ENCODE results near the gene SLC16A7. TPM values are rescaled to one million over a fixed set of nuclear protein-coding genes. Genes with fewer than 3 reads are reported as not detected.

Gene SLC16A7
- total RNA-seq, 3 donors from 2014 or later (not counting 1 experiment from before 2014, with no cell fraction given), result 42.4 to 46.9 (median 43.2) TPM

DNA sequence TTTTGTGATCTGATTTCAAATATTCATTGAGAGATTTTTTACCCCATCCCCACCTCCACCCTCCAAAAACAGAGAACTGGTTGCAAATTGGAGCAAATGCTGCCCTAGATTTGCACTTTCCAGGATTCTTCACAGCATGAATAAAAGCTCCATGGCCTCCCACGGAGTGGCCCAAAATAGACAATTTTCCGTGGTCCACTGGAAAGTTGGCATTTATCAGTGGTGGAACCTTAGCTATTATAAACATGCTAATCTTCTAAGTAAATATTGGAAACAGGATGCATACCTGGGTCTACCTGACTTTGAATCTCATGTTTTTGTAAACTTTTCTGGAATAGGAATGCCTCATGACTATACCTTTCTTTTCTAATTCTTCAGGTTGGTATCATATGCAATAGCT lies 123.9 kb downstream of the SLC16A7 start:
- intact Hi-C loops (cut with micrococcal nuclease), result no loop called here

DNA sequence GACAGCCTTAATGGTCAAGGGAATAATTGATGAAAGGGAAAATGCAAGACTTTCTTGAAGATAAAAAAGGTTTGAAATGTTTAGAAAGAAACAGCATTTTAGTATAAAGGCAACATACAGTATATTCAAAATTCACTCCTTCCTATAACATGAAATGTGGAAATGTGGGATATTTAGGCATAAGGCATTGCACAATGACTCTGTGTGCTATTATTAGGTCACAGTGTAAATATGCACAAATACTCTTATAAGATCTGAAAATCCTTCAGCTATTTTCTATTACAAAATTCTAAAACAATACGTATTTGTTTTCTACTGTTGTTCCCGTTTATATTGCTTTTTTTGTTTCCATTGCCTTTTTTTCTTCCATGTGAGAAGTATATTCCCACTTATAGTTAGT lies 127.7 kb downstream of the SLC16A7 start:
- Histone ChIP-seq H3K4me3 (ENCODE audit: low read length) (no peak overlapping the region), H3K4me1 (ENCODE audit: control insufficient read depth, insufficient read depth, low read length) (no peaks in the 10 kb centered on the region), H3K27me3 (ENCODE audit: control insufficient read depth, insufficient read depth, low read length) (no peaks in the 10 kb centered on the region), H3K36me3 (ENCODE audit: control insufficient read depth, insufficient read depth, low read length) (no peaks in the 10 kb centered on the region), H3K9me3 (ENCODE audit: control insufficient read depth, insufficient read depth, low read length) (no peaks in the 10 kb centered on the region), H3K27ac (ENCODE audit: low read length) (no peak overlapping the region)
- intact Hi-C loops (cut with micrococcal nuclease), result no loop called here
- no CpG with 5 or more reads among the region's 2 CpGs for WGBS (ENCODE audit: insufficient coverage)
- no peak for ATAC-seq
- no peaks in the 10 kb centered on the region for H3K27me3 Mint-ChIP-seq (ENCODE audit: low read depth in 2 of 2)
- peaks cover 12 to 15% of the 10 kb centered on the region in 2 donors for H3K4me1 Mint-ChIP-seq
- H3K27ac Mint-ChIP-seq, result no peak overlapping the region
- TF ChIP-seq, protein P1, sequence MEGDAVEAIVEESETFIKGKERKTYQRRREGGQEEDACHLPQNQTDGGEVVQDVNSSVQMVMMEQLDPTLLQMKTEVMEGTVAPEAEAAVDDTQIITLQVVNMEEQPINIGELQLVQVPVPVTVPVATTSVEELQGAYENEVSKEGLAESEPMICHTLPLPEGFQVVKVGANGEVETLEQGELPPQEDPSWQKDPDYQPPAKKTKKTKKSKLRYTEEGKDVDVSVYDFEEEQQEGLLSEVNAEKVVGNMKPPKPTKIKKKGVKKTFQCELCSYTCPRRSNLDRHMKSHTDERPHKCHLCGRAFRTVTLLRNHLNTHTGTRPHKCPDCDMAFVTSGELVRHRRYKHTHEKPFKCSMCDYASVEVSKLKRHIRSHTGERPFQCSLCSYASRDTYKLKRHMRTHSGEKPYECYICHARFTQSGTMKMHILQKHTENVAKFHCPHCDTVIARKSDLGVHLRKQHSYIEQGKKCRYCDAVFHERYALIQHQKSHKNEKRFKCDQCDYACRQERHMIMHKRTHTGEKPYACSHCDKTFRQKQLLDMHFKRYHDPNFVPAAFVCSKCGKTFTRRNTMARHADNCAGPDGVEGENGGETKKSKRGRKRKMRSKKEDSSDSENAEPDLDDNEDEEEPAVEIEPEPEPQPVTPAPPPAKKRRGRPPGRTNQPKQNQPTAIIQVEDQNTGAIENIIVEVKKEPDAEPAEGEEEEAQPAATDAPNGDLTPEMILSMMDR (IDR thresholded peaks at IDR 0.05), result no peak
- H3K4me3 Mint-ChIP-seq, result no peak overlapping the region
- H3K9me3 Mint-ChIP-seq, result no peaks in the 10 kb centered on the region
- H3K36me3 Mint-ChIP-seq, result no peaks in the 10 kb centered on the region
- DNase-seq, result no peak

More for the DNA sequence above, 123.9 kb downstream of the SLC16A7 start:
- no peaks in the 10 kb centered on the region for H3K27me3 Mint-ChIP-seq (ENCODE audit: low read depth in 2 of 2)
- Histone ChIP-seq H3K27me3 (ENCODE audit: control insufficient read depth, insufficient read depth, low read length) (no peaks in the 10 kb centered on the region), H3K4me1 (ENCODE audit: control insufficient read depth, insufficient read depth, low read length) (no peaks in the 10 kb centered on the region), H3K36me3 (ENCODE audit: control insufficient read depth, insufficient read depth, low read length) (no peaks in the 10 kb centered on the region), H3K4me3 (ENCODE audit: low read length) (no peak overlapping the region), H3K9me3 (ENCODE audit: control insufficient read depth, insufficient read depth, low read length) (no peaks in the 10 kb centered on the region), H3K27ac (ENCODE audit: low read length) (no peak overlapping the region)
- TF ChIP-seq, protein P1 (IDR thresholded peaks at IDR 0.05), result no peak
- H3K4me1 Mint-ChIP-seq, result peaks cover 11 to 14% of the 10 kb centered on the region in 2 donors
- H3K4me3 Mint-ChIP-seq, result no peak overlapping the region
- ATAC-seq (no peak), DNase-seq (no peak)
- no peaks in the 10 kb centered on the region for H3K9me3 Mint-ChIP-seq
- 100% methylated on average over 2 of the region's 2 CpGs for WGBS (ENCODE audit: insufficient coverage)
- H3K27ac Mint-ChIP-seq, result no peak overlapping the region
- no peaks in the 10 kb centered on the region for H3K36me3 Mint-ChIP-seq

DNA sequence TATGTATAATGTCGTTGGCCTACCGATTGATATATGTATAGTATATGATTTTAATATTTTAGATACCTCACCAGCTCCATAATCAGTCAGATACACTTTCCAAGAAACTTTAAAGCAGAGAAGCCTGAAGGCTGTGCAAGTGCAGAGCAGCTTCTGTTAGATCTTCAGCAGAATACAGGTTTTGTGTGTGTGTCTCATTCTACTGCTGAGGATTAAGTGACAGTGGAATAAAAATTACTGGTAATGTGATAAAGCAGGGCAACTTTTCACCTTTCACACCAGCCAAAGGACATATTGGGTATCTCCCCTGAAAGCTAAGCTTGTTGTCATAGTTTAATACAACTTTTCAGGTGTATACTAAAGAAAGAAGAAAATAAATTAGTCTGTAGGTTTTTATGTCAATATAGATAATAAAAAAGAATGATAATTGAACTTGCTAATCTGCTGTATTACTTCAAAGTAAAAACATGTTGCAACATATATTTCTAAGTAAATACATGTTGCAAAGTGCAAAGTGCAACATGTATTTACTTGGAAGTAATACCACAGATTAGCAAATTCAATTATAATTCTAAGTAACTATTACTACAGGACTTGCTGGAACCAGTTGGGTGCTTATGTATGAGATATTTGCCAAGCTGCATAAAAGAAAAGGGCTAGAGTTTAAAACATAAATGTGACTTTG lies 128.3 kb downstream of the SLC16A7 start:
- Histone ChIP-seq H3K27ac (ENCODE audit: low read length) (no peak overlapping the region), H3K4me1 (ENCODE audit: control insufficient read depth, insufficient read depth, low read length) (no peaks in the 10 kb centered on the region), H3K4me3 (ENCODE audit: low read length) (no peak overlapping the region), H3K36me3 (ENCODE audit: control insufficient read depth, insufficient read depth, low read length) (no peaks in the 10 kb centered on the region), H3K9me3 (ENCODE audit: control insufficient read depth, insufficient read depth, low read length) (no peaks in the 10 kb centered on the region), H3K27me3 (ENCODE audit: control insufficient read depth, insufficient read depth, low read length) (no peaks in the 10 kb centered on the region)
- TF ChIP-seq, protein P1 (IDR thresholded peaks at IDR 0.05), result no peak
- Mint-ChIP-seq H3K9me3 (no peaks in the 10 kb centered on the region), H3K27me3 (ENCODE audit: low read depth in 2 of 2) (no peaks in the 10 kb centered on the region), H3K4me3 (no peak overlapping the region), H3K27ac (no peak overlapping the region), H3K4me1 (peaks cover 10 to 12% of the 10 kb centered on the region in 2 donors), H3K36me3 (no peaks in the 10 kb centered on the region)
- no CpG with 5 or more reads among the region's 2 CpGs for WGBS (ENCODE audit: insufficient coverage)
- DNase-seq (no peak), ATAC-seq (no peak)
- intact Hi-C loops (cut with micrococcal nuclease), result no loop called here

DNA sequence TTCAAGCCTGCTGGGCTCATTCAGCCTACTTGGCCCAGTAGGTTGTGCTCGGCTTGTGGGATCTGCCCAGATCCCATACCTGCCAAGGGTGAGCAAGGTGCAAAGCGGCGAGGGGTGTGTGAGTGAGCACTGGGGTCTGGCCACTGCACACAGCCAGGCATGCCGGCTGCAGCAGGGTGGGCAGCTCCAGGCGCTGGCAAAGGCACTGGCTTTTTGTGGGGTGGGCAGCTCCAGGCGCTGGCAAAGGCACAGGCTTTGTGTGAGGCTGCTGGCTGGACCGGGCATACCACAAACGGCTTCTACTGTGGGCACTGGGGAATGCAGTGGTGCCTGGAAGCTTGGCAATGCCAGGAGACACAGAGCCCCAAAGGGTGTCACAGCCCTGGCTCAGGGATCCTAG lies 137.4 kb downstream of the SLC16A7 start:
- no peaks in the 10 kb centered on the region for H3K9me3 ChIP-seq (ENCODE audit: control insufficient read depth, insufficient read depth, low read length)
- H3K27me3 ChIP-seq (ENCODE audit: control insufficient read depth, insufficient read depth, low read length), result no peaks in the 10 kb centered on the region
- intact Hi-C loops (cut with micrococcal nuclease), result no loop called here
- DNase-seq, result no peak
- Mint-ChIP-seq H3K27me3 (ENCODE audit: low read depth in 2 of 2) (no peaks in the 10 kb centered on the region), H3K4me1 (peaks cover 24 to 26% of the 10 kb centered on the region in 2 donors), H3K36me3 (no peaks in the 10 kb centered on the region), H3K27ac (no peak overlapping the region), H3K9me3 (no peaks in the 10 kb centered on the region), H3K4me3 (no peak overlapping the region)
- H3K4me1 ChIP-seq (ENCODE audit: control insufficient read depth, insufficient read depth, low read length), result no peaks in the 10 kb centered on the region
- no peak overlapping the region for H3K27ac ChIP-seq (ENCODE audit: low read length)
- no peak overlapping the region for H3K4me3 ChIP-seq (ENCODE audit: low read length)
- ATAC-seq, result no peak
- no peaks in the 10 kb centered on the region for H3K36me3 ChIP-seq (ENCODE audit: control insufficient read depth, insufficient read depth, low read length)
- TF ChIP-seq, protein P1 (IDR thresholded peaks at IDR 0.05), result no peak
- WGBS (ENCODE audit: insufficient coverage), result 98% methylated on average over 8 of the region's 8 CpGs

Measured in natural killer cell (primary cell).